NT2/D1 (cell line): ENCODE data around the gene DLG3.

ENCODE experiments used
- YY1 ChIP-seq: IDR thresholded peaks from 2 replicates; pipeline ENCODE4 v1.6.1; 2011; ENCODE audit not compliant: insufficient read length, insufficient read depth
- ZNF274 ChIP-seq: IDR thresholded peaks from 2 replicates; pipeline ENCODE4 v1.6.1; 2011; ENCODE audit warnings: mild to moderate bottlenecking, low read depth, low read length

DNA sequence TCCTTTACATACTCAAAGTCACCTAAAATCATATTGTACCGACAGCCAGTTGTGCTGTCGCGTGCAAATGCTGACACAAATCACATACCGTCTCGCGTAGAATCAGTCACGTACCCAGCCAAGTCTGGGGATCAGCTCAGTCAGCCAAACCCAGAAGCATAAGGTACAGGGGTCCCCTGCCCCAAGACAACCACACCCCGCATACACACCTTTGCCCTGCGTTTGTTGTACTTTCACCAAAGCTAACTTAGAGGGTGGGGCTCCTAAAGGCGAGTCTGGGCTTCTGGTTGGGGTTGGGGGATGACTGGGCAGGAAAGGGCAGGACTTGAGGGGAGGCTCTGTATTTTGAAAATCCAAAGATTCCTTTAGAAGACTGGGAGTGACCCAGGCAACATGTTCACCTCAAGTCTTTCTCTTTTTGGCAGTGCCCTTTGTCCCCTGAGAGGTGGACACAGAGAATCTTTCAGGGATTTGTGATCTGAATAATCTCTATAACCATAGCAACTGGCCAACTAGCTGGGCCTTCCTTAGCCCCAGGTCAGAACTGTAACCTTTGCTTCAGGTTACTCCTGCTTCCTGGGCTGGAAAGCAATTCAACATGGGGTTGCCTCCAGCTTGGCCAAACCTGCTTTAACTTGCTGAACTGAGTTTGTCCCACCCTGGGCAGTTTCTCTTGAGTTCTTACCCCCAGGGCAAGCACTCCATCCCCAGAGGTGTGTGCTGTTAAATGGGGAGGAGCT is 20.5 kb upstream of the DLG3 start:
- no peak for TF ChIP-seq YY1
- TF ChIP-seq ZNF274, result no peak
